GM19025 (cell line): ENCODE data around the gene PLEKHH2.
A peak's percentile ranks its signal among the peaks of the same experiment; 100 is the strongest.

ENCODE experiments used
- ATAC-seq: cut with Tn5 transposase; IDR thresholded peaks from one replicate; pipeline ENCODE4 v1.9.1; 2021; ENCODE audit warnings: mild to moderate bottlenecking, low read depth, moderate library complexity; ENCODE audit not compliant: unreplicated experiment

Gene PLEKHH2

GRCh38 chr2:43752302-43752701 is 115.2 kb downstream of the PLEKHH2 start:
- ATAC-seq = no peak

DNA sequence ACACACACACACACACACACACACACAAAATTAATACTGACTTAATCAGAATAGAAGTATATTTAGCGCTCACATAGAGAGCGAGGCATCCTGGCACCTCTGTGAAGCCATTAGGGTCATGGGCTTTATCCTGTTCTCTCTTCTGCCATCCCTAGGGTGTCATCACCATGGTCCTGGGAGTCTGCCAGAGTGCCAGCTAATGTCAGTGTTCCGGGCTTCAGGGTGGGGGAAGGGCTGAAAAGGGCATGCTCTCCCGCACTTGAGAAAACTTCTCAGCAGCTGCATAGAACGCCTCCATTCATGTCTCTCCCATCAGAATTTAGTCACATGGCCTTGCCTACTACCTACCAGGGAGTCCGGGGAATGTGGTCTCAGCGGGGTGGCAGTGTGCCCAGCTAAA is 117.1 kb downstream of the PLEKHH2 start:
- ATAC-seq = no peak

DNA sequence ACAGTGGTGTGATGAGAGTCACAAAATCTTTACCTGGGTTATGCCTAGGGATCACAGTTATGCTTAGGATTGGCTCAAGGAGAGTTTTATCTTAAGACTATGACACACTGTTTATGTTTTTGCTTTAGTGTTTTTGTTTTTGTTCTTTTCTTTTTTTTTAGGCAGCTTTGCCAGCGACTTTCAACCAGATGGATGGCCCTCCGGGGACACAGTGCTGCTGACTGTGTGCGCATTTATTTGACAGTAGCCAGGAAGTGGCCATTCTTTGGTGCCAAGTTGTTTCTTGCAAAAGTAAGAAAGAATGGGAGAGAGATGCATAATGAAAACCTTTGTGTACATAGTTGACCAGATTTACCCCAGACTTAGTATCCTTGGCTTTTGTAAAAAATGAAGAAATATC is 121.7 kb downstream of the PLEKHH2 start:
- ATAC-seq = no peak

DNA sequence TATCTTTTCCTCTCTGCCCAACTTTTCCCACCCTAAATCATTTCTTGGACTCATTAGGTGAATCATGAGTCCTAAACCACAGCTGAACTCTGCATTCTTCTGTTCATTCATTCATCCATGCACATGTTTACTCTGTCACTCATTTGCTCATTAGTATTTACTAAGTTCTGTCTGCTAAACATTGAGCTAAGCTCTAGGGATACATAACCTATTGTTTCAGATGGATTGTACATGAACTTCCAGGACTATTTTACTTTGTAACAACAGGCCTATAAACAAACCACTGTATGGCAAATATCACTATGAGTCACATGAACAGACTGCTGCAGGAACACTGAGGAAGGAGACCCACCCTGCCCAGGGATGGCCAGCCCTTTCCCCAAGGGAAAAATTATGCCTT is 122.1 kb downstream of the PLEKHH2 start:
- ATAC-seq = no peak

GRCh38 chr2:43762286-43762685 is 125.2 kb downstream of the PLEKHH2 start:
- ATAC-seq = no peak

- no peak for ATAC-seq
Measured at GRCh38 chr2:43763091-43763490, 126.0 kb downstream of the PLEKHH2 start.

GRCh38 chr2:43764086-43764705 is 127.1 kb downstream of the PLEKHH2 start:
- no peak for ATAC-seq

DNA sequence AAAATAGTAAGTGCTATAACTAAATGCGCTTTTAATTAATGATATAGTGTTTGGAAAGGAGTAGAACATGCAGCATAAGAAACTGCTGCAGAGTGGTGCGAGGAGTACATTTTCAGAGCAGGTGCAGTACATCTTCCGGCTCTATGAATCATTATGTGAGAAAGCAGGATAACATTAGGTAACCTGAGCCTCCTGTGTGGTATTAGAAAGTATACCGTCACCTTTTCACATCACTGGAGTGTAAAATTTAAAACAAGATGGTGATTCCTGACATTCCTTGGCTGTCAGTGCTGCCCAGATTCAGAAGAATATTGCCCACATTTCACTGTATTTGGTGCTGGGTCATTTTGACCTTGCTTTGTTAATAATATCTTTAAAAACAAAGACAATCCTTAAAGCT is 128.9 kb downstream of the PLEKHH2 start:
- ATAC-seq = no peak

DNA sequence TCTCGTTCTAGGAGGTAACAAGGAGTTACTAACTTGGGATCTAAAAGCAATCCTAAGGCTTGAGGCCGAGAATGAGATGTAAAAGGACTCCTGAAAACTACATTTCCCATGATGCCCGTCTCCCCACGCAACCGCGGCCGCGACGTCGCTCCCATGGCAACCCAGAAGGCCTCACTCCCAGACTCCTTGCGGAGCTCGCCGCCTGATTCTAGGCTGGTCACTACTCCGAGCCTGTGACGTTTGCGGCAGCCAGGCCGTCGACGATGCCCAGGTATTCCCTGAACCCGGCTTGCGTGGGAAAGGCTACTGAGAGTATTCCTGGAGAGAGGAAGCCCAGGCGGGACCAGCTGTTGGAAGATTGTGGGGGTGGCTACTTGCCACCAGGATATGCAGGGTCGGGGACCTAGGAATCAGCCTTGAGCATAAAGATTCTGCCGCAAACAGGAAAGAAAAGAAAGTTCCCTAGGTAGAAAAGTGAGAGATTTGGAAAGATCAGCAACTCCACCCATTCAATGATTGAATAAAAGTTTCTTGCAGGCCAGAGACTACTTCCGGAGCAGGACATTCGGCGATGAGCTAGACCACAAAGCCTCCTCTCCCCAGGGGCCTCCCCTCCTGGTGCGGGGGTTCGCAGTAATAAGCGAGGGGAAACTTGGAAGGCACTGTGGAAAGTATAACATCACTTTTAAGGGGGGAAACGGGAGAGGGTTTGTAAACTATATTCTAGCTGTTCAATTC is 137.0 kb downstream of the PLEKHH2 start, which contains the start of gene DYNC2LI1:
Gene DYNC2LI1 (plus strand): TSS at position 164 of the 738 bp plus-strand sequence. CDS start 100 bp downstream, at position 264.
- peak; percentile 98 for ATAC-seq

GRCh38 chr2:43774617-43775016 is 137.6 kb downstream of the PLEKHH2 start:
- ATAC-seq = no peak

DNA sequence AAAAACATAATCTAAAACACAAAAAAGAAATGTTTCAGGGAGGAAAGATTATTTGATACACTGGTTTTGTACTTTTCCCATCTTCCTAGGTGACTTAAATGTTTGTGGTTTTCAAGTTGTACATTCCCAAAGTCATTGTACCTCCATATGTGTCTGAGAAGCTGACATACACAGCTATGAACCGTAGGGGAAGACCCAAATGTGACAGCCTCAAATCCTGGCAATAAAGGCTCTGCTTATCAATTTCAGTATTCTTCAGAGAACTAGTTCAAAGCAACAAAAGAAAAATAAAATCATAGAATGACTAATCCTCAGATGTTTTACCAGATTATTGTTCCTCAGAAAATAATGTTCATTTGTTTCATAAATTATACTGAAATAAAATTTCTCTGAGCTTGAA is 139.3 kb downstream of the PLEKHH2 start:
- no peak for ATAC-seq

DNA sequence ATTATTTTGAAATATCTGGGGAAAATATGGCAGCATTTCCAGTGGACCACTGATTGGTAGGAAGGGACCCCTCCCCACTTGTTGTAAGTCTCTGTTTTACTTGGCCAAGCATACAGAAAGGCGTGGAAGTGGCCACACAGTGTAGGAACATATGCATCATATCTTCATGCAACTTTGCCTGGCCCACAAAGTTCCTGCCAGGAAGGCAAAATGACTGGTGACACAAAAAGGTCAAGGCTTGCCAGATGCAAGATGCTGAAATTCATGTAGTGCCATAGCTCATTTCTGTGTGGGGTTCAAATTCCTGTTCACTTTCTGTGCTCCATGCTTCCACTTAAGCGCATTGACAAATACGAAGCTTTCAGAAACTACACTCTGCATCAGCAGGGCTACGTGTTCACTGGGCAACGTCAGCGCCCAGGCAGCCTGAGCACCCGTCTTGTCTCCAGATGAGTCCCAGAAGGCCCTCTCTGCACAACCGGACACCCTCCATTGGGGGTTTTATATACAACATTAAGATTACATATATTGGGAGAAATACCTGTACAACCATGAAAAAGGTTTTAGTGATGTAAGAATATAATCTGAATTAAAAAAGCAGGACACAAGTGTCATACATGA is 140.4 kb downstream of the PLEKHH2 start:
- ATAC-seq = no peak

- ATAC-seq = no peak
Measured at GRCh38 chr2:43778233-43778632, 141.2 kb downstream of the PLEKHH2 start.

GRCh38 chr2:43787895-43788294 is 150.8 kb downstream of the PLEKHH2 start:
- ATAC-seq = no peak

GRCh38 chr2:43788646-43789045 is 151.6 kb downstream of the PLEKHH2 start:
- ATAC-seq = no peak

DNA sequence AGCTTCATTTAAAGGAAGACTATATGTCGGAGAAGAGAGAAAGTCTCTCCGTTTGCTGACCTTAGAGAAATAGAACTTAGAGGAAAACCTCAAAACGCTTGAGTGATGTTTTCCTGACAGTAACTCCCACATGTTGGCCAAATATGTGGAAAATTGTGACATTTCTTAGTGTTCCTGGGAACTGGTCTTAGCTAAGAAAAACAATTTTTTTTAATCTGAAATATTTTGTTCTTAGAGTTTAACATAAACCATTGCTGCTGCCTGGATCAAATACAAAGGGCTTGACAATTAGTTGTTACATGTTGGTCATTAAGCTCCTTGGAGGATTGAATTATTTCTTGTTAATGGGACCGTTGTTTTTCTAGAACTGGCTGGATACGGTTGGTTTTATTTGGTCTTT is 153.1 kb downstream of the PLEKHH2 start:
- no peak for ATAC-seq

GRCh38 chr2:43791035-43791765 is 154.1 kb downstream of the PLEKHH2 start:
- ATAC-seq = no peak

DNA sequence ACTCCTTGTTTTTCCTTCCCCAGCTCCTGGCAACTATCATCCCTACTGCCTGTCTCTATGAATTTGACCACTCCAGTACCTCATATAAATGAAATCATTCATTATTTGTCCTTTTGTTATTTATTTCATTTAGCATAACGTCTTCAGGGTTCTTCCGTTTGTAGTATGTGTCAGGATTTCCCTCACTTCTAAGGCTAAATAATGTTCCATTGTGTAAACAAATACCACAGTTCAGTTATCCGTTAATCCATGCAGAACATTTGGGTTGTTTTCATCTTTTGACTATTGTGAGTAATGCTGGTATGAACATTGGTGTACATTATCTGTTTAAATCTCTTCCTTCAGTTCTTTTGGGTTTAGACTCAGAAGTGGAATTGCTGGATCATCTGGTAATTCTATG is 155.6 kb downstream of the PLEKHH2 start:
- no peak for ATAC-seq

DNA sequence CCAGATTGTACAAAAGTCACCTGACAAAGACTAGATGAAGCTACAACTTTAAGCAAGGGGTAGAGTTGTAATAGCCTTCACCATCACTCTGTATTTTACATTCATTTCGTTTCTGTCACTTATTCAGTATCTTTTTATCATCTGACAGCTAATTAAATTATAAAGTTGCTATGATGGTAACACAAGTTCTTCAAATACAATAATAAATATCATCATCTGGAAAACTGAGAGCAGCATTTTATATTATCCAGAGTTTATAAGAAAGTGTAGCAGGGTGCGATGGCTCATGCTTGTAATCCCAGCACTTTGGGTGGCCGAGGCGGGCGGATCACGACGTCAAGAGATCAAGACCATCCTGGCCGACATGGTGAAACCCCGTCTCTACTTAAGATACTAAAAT is 157.9 kb downstream of the PLEKHH2 start:
- ATAC-seq = no peak

- no peak for ATAC-seq
Measured at GRCh38 chr2:43796206-43796605, 159.1 kb downstream of the PLEKHH2 start.

DNA sequence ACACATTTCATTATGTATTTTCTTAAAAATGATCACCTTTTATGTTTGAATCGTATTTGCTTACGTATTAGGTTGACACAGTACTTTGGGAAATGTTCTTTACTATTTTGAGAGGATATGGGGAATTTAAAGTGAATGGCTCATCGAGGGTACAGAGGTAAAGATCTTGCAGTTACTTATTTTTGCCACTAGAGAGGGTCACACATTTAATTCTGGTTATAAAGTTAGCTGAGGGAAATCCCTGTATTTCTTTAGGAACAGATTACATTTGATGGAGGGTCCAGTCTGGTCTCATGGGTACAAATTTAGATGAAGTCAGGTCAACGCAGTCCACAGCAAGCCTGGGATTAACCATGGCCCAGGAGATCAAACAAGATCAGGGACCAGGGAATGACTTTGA is 161.2 kb downstream of the PLEKHH2 start:
- no peak for ATAC-seq
